GM18511 (cell line): ENCODE results near the gene WDR90.
A peak's percentile ranks its signal among the peaks of the same experiment; 100 is the strongest.

ENCODE experiments used
- ATAC-seq: cut with Tn5 transposase; IDR thresholded peaks from one replicate; pipeline ENCODE4 v1.9.1; 2021; ENCODE audit warnings: mild to moderate bottlenecking, moderate library complexity; ENCODE audit not compliant: unreplicated experiment

The WDR90 gene

GRCh38 chr16:637081-638018 lies 11.8 kb upstream of the WDR90 start:
- ATAC-seq, result no peak

DNA sequence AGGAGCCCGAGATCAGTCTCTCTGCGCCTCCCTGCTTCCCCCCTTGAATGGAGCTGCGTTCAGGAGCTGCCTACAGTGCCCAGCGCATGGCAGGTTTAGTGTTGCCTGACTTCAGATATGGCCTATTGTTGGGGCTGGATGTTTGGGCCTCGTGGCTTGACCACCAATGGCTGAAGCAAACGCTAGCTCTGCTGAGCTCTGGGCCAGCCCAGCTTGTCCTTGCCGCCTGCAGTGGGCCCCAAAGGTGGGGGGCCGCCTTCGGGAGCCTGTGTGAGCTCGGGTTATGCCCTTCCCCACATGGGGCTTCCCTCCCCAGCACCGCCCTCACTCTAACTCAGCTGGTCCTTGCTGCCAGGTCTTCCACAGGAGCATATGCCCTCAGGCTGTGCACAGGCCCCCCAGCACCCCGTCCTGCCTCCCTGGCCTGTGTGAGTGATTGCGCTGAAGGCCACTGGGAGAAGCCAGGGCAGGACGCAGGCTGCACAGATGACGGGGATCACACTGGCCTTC lies 11.1 kb upstream of the WDR90 start:
- ATAC-seq, result no peak

DNA sequence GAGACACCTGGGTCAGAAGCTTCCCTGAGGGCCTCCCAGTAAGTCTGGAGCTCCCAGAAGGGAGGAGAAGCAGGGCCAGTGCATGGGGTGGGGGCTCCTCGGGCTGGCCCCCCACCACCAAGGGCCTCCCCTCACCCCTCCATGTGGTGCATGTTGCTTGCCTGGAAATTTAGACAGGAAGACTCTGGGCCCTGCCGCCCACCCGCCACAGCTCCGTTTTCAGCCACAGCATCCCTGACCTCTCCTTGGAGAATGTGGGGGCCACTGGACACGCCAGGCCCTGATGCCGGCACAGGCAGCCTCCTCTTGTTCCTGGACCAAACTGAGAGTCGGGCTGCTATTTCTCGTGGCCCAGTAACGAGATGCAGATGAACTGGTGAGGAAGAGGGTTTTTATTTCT lies 10.3 kb upstream of the WDR90 start:
- no peak for ATAC-seq

DNA sequence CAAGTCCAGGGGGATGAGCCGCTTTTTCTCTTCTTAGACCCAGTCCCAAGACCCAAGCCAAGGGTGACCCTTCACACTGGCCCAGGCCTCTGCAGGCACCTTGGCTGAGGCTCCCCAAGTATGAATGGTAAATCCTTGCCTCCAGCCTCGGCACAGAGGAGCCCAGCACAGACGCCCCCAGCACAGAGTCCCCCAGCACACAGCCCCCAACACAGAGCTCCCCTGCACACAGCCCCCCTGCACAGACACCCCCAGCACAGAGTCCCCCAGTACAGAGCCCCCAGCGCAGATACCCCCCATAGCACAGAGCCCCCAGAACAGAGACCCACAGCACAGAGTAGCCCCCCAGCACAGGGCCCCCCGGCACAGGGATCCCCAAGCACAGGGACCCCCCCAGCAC lies 8.6 kb upstream of the WDR90 start:
- no peak for ATAC-seq

- ATAC-seq, result peak; percentile 61
Measured at GRCh38 chr16:641326-642188, 7.6 kb upstream of the WDR90 start, which contains the start of gene MCRIP2. TSS of gene MCRIP2 (plus strand) at chr16:641828. CDS start at chr16:641992, 164 bp downstream.

- peak; percentile 62 for ATAC-seq
Measured at GRCh38 chr16:642189-643049, 6.7 kb upstream of the WDR90 start.

- no peak for ATAC-seq
Measured at GRCh38 chr16:643050-643368, 6.2 kb upstream of the WDR90 start.

DNA sequence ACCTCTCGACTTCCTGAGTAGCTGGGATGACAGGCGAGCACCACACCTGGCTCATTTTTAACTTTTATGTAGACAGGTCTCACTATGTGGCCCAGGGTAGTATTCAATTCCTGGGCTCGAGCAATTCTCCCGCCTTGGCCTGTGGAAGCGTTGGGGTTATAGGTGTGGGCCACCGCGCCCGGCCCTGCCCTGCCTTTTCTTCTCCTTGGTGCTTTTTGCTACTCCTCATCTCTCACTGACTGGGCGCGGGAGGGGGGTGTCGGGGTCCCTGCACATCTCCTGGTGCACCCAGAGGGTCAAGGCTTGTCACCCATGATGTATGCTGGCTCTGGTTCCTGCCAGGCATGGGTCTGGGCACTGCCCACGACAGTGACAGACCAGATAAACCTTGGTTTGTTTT lies 4.6 kb upstream of the WDR90 start:
- no peak for ATAC-seq

GRCh38 chr16:645852-646678 lies 3.1 kb upstream of the WDR90 start:
- ATAC-seq, result no peak

DNA sequence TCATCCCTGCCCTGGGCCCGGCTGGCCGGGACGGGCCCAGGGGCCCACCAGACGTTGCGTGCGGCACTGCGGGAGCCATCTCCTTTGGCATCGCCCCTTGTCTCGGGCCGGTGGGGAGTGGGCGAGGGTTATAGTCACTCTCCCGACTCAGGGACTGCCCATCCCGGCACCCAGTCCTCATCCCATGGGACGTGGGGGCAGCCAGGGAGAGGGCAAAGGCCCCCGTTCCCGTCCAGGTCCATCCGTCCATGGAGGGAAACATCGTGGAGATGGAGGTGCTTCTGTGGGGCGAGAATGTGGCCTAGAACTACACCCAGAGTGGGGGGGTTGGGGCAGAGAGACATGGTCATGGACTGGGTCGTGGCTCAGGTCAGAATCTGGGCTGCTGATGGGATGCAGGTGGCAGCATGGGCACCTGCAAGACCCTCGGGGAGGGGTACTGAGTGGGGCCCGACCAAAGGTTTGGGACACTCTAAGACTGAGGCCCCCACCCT lies 2.4 kb upstream of the WDR90 start:
- no peak for ATAC-seq

- no peak for ATAC-seq
Measured at GRCh38 chr16:647173-647902, 1.8 kb upstream of the WDR90 start.

DNA sequence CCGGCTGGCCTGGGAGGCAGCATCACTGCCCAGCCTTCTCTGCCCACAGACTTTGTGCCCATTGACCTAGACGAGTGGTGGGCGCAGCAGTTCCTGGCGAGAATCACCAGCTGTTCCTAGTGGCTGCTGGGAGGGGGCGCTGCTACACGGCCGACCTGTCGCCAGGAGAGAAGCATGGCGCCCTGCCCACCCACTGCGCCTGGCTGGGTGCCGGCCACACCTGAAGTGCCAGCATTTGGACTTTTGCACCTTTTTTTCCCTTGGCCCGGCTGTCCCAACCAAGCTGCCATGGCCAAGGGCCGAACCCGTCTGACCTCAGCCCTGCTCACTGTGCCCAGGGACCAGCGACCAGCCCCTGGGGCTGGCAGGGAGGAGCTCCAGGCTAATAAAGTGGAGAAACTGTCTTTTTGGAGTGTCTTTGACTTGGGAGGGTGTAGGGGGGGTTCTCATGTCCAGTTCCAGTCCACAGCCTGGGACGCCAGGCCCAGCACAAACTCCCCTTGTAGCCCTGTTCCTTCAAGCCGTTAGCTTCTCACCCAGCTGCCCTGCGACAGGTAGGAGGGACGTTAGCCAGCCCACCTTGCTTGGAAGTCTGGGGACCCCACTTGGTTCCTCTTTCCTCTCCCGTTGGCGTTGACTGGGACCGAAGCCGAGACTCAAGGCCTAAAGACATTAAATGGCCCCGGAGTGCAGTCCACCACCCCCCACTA lies 939 bp upstream of the WDR90 start:
- no peak for ATAC-seq

DNA sequence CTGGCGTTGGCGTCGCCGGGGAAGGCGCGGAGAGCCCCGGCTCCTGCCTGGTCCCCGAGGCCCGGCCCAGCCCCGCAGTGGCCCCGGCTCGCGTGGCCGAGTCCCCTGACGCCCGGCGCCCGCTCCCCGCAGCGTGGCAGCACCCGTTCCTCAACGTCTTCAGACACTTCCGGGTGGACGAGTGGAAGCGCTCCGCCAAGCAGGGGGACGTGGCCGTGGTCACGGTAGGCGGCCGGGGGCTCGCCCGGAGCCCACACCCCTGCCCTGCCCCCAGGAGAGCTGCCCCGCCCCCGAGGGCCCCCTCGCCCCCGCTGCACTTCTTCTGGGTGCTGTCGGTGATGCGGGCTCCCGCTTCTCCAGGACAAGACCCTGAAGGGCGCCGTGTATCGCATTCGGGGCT lies 466 bp downstream of the WDR90 start:
- ATAC-seq, result peak; percentile 15

DNA sequence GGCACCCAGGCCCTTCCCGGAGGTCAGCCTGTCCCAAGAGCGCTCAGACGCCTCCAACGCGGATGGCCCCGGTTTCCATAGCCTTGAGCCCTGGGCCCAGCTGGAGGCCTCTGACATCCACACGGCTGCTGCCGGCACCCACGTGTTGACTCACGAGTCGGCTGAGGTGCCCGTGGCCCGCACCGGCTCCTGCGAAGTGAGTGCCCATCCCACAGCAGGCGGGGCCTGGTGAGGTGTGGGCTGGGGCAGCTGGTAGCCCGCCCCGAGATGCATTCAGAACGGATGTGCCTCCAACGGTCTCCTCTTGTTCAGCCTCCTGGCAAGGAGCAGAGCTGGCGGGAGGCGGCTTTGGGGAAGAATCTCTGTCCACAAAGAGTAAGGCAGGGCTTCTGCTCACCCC lies 2.7 kb downstream of the WDR90 start:
- no peak for ATAC-seq

- no peak for ATAC-seq
Measured at GRCh38 chr16:652454-653305, 3.5 kb downstream of the WDR90 start.

GRCh38 chr16:654034-654433 lies 4.9 kb downstream of the WDR90 start:
- no peak for ATAC-seq

- ATAC-seq, result no peak
Measured at GRCh38 chr16:657487-657886, 8.3 kb downstream of the WDR90 start.
